Measurements from ENCODE around the gene SNX32. TPM values are rescaled to one million over a fixed set of nuclear protein-coding genes. Genes with fewer than 3 reads are reported as not detected.
A peak's percentile ranks its signal among the peaks of the same experiment; 100 is the strongest.

SNX32 gene
- total and polyA plus RNA-seq, 8 donors, result 0.24 to 4.4 (median 2.7) TPM

DNA sequence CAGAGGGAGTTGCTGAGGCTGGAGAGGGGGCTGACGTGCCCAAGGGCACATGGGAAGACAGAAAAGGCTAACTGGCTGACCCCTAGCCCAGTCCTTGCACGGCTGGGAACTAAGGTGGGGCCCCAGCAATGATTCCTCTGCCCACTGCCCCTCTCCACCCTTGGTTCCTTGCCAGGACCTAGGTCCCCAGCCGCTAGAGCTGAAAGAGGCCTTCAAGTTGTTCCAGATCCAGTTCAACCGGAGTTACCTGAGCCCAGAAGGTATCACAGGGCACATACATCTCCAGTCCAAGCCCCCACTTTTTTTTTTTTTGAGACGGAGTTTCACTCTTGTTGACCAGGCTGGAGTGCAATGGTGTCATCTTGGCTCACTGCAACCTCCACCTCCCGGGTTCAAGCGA, 46.3 kb downstream of the SNX32 start:
- TF ChIP-seq, protein P1, sequence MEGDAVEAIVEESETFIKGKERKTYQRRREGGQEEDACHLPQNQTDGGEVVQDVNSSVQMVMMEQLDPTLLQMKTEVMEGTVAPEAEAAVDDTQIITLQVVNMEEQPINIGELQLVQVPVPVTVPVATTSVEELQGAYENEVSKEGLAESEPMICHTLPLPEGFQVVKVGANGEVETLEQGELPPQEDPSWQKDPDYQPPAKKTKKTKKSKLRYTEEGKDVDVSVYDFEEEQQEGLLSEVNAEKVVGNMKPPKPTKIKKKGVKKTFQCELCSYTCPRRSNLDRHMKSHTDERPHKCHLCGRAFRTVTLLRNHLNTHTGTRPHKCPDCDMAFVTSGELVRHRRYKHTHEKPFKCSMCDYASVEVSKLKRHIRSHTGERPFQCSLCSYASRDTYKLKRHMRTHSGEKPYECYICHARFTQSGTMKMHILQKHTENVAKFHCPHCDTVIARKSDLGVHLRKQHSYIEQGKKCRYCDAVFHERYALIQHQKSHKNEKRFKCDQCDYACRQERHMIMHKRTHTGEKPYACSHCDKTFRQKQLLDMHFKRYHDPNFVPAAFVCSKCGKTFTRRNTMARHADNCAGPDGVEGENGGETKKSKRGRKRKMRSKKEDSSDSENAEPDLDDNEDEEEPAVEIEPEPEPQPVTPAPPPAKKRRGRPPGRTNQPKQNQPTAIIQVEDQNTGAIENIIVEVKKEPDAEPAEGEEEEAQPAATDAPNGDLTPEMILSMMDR (IDR thresholded peaks at IDR 0.05), result no peak
- ATAC-seq, result no peak
- Histone ChIP-seq H3K9me3 (no peaks in the 10 kb centered on the region), H3K36me3 (peaks cover 0 to 29% of the 10 kb centered on the region in 2 donors), H3K27ac (no peak overlapping the region), H3K27me3 (no peaks in the 10 kb centered on the region), H3K4me3 (peak overlapping the region in 1 of 2 donors; percentile 14), H3K4me1 (peaks cover 0 to 18% of the 10 kb centered on the region in 2 donors)
- intact Hi-C loops (cut with DNase I), result loop anchor here in 1 of 2 donors (10.0 kb wide), 1 partner anchor 105 kb away; no protein-coding TSS in a partner anchor
- DNase-seq, result peak in 1 of 4 donors; percentile 74

DNA sequence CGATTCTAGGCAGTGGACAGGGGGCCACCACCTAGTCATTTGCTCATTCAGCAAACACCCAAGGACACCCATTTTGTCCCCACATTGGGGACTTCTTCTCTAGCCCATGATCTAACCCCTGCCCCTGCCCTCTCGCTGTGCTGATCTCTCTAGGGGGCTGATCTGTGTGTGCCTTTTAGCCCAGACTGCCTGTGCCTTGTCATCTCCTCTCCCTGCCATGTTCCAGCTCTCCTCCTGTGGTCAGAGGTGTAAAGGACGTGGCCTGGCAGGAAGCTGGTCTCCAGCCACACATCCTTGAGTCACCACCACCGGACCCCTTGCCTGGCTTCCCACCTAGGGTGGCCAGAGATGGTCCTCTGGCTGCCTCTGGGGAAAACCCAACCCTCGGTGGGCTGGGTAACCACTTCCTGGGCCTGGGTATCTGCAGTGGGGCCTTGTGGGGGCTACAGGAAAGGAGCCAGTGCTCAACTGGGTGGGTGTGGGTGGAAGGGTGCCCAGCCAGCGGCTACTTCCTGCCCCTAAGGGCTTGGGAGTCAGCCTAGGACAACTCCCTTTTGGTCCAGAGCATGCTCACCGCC, 47.2 kb downstream of the SNX32 start:
- no peak overlapping the region for H3K27ac ChIP-seq

DNA sequence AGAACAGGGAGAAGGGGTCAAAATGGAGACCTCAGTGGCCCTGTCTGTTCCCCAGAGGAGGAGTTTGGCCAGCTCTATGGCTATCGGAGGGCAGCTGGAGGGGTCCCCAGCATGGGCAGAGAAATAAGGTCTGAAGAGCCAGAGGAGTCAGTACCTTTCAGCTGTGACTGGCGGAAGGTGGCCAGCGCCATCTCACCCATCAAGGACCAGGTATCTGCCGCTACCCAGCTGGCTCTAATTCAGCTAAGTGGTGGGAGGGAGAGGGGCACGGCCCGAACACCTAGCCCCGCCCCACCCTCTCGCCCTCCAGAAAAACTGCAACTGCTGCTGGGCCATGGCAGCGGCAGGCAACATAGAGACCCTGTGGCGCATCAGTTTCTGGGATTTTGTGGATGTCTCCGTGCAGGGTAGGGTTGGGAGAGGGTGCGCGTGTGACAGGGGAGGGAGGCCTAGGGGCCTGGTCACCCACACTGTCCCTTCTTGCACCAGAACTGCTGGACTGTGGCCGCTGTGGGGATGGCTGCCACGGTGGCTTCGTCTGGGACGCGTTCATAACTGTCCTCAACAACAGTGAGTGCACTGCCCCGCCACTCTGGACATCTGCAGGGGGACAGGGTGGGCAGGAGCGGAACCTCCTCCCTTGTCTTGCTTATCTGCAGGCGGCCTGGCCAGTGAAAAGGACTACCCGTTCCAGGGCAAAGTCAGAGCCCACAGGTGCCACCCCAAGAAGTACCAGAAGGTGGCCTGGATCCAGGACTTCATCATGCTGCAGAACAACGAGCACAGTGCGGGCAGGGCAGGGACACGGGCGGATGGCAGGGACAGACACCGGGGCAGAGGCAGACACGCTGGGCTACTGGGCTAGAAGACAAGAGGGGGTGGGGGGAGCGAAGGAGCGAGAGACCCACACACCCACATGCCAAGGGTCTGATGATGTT, 48.6 kb downstream of the SNX32 start:
- intact Hi-C loops (cut with DNase I), result loop anchor here in 1 of 2 donors (10.0 kb wide), 1 partner anchor 102 kb away; no protein-coding TSS in a partner anchor
- peak in 1 of 4 donors; percentile 68 for DNase-seq
- TF ChIP-seq, protein P1 (IDR thresholded peaks at IDR 0.05), result no peak

More for the DNA sequence above, 47.2 kb downstream of the SNX32 start:
- no peak for ATAC-seq
- Histone ChIP-seq H3K36me3 (peaks cover 0 to 38% of the 10 kb centered on the region in 2 donors), H3K4me3 (peak overlapping the region in 1 of 2 donors; percentile 14), H3K4me1 (peaks cover 0 to 20% of the 10 kb centered on the region in 2 donors), H3K9me3 (no peaks in the 10 kb centered on the region), H3K27me3 (no peaks in the 10 kb centered on the region)
- intact Hi-C loops (cut with DNase I), result loop anchor here in 1 of 2 donors (10.0 kb wide), 1 partner anchor 104 kb away; no protein-coding TSS in a partner anchor
- TF ChIP-seq, protein P1 (IDR thresholded peaks at IDR 0.05), result no peak
- DNase-seq, result peak in 1 of 4 donors; percentile 37

DNA sequence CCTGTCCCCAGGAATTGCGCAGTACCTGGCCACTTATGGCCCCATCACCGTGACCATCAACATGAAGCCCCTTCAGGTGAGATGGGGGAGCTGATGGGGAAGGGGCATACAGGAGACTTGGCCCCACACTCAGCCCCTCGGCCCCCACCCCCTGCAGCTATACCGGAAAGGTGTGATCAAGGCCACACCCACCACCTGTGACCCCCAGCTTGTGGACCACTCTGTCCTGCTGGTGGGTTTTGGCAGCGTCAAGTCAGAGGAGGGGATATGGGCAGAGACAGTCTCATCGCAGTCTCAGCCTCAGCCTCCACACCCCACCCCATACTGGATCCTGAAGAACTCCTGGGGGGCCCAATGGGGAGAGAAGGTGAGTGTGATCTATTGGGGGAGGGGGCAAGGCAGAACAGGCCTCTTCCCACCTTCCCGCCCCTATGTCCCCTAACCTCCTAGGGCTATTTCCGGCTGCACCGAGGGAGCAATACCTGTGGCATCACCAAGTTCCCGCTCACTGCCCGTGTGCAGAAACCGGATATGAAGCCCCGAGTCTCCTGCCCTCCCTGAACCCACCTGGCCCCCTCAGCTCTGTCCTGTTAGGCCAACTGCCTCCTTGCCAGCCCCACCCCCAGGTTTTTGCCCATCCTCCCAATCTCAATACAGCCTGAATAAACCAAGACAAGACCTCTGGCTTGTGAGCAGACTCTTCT, 49.4 kb downstream of the SNX32 start:
- DNase-seq (peak in 1 of 4 donors; percentile 31), ATAC-seq (no peak)
- Histone ChIP-seq H3K27ac (no peak overlapping the region), H3K27me3 (no peaks in the 10 kb centered on the region), H3K4me1 (peaks cover 5 to 39% of the 10 kb centered on the region in 2 donors), H3K4me3 (no peak overlapping the region), H3K36me3 (peaks cover 0 to 49% of the 10 kb centered on the region in 2 donors), H3K9me3 (no peaks in the 10 kb centered on the region)
- TF ChIP-seq, protein P1 (IDR thresholded peaks at IDR 0.05), result no peak
- intact Hi-C loops (cut with DNase I), result loop anchor here in 1 of 2 donors (10.0 kb wide), 1 partner anchor 102 kb away; no protein-coding TSS in a partner anchor

More for the DNA sequence above, 48.6 kb downstream of the SNX32 start:
- H3K4me3 ChIP-seq, result no peak overlapping the region
- peaks cover 0 to 49% of the 10 kb centered on the region in 2 donors for H3K36me3 ChIP-seq
- no peak overlapping the region for H3K27ac ChIP-seq
- H3K4me1 ChIP-seq, result peaks cover under 1 to 33% of the 10 kb centered on the region in 2 donors
- H3K9me3 ChIP-seq, result no peaks in the 10 kb centered on the region
- no peaks in the 10 kb centered on the region for H3K27me3 ChIP-seq
- ATAC-seq, result no peak

All from left lung (tissue), 10 donors.